Activated T-helper 9 cell treated with anti-CD3 and anti-CD28 coated beads, Interleukin-2, amount 50 U/mL, for 16 hours (primary cell): Measurements from ENCODE around the gene BTBD2.

ENCODE experiments used
- DNase-seq: peaks from one replicate; pipeline ENCODE4 v3.0.0-alpha.2; 2020; ENCODE audit warnings: low read depth

Gene BTBD2

GRCh38 chr19:2050991-2051772, 35.7 kb upstream of the BTBD2 start, which contains the start of gene MKNK2:
TSS of gene MKNK2 (minus strand) at chr19:2051244. CDS start at chr19:2050851, 393 bp downstream.
- peak; percentile 95 for DNase-seq

DNA sequence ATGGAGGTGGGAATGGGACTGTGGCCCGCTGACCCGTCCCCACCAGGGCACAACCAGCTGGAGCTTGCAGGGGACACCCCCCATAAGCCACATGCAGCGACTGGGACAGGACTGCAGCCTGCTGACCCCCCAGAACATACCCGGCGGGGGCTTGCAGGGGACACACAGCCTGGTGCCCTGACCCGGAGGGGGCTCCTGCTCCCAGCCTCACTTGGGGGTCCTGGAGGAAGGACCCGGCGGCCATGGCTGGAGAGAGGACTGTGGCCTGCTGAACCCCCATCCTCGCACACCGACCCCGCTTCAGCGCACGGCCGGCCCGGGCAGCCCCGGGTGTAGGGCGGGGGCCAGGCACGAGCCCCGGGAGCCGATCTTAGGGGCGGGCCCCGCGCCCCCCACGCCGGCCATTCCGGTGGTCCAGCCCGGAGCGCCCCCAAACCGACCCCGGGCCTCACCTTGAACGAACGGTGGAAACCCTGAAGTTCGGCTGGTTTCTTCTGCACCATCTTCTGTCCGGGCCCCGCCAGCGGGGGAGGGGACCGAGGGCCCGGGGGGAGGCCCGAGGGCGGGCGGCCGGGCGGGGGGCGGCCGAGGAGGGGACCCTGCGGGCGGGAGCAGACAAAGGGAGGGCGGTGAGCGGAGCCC, 35.0 kb upstream of the BTBD2 start:
- DNase-seq, result no peak

- DNase-seq, result no peak
Observed at GRCh38 chr19:2049741-2050348, 34.3 kb upstream of the BTBD2 start.

DNA sequence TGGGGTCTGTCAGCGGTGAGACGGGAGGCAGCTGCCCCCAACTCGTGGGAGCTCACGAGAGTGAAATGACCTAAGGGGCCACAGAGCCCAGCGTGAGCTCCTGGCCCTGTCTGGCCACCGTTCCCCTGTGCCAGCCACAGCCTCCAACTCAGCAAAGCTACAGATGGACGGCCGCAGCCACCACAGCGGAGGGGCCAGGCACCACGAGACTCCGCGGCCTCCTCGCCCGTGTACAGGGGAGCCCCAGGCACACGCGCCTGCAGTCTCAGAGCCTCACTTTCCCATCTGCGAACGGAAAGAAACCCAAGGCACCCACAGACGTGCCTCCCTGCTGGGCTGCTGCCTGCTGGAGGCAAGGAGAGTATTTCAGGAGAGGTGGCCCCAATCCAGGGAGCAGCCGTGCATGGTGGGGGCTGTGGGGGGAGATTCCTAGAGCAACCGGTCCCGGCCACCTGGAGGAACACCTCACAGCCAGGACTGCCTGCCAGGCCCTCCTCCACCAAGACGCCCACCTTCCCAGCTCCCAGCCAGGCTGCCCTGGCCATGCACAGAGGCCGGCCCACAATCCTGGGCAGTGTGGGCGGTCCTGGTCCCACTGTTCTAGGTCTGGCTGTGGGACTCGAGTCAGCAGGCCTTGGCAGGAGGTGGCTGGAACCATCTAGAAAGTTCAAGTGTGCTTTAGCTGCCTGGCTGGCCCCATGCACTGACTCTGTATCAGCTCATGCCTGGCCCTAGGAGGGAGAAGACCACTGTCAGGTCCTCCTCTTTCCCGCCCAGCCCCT, 33.6 kb upstream of the BTBD2 start:
- DNase-seq, result no peak

GRCh38 chr19:2048104-2048958, 32.8 kb upstream of the BTBD2 start:
- DNase-seq, result no peak

DNA sequence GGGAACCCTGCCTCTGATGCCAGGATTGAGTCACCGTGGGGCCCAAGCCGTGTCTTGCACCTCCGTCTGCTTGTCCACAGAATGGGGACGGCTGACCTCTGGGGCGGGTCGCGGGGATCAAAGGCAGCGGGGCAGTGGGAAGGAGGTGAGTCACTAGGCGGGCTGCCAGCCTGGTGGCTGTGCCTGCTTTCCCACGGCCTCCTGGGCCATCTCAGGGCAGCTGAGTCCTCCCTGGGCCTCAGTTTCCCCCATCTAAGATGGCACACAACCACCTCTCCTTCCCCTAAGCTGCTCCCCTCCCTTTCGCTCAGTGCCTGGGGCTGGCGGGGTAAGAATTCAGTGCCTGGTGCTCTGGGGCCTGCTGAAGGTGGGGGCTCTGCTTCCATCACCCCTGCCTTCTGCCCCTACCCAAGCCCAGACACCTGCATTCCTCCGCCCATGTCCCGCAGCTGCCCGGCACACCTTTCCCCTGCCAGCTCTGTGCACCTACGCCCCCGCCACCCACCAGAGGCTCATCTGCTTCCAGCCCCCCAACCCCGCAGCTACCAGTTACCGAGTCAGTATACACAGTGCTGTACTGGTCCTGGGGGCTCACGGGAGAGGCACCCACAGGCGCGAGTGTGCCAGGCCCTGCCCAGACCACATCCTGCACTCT, 32.1 kb upstream of the BTBD2 start:
- no peak for DNase-seq

DNA sequence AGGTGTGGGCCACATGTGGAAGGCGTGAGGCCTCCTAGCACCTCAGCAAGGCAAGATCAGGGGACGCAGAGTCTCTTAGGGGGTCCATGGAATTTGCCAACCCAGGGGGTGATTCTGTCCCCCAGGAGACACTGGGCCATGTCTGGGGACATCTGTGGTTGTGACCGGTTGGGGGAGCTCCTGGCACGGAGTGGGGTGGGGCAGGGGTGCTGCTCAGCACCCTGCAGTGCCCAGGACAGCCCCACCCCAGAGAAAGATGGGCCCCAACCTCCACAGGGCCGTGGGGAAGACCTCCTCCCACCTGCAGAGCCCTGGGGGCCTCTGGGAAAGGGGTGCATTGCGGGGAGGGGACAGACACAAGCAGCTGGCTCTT, 31.5 kb upstream of the BTBD2 start:
- no peak for DNase-seq

GRCh38 chr19:2046046-2046907, 30.8 kb upstream of the BTBD2 start:
- no peak for DNase-seq

GRCh38 chr19:2045501-2046045, 30.1 kb upstream of the BTBD2 start:
- no peak for DNase-seq

GRCh38 chr19:2044709-2045500, 29.4 kb upstream of the BTBD2 start:
- no peak for DNase-seq

DNA sequence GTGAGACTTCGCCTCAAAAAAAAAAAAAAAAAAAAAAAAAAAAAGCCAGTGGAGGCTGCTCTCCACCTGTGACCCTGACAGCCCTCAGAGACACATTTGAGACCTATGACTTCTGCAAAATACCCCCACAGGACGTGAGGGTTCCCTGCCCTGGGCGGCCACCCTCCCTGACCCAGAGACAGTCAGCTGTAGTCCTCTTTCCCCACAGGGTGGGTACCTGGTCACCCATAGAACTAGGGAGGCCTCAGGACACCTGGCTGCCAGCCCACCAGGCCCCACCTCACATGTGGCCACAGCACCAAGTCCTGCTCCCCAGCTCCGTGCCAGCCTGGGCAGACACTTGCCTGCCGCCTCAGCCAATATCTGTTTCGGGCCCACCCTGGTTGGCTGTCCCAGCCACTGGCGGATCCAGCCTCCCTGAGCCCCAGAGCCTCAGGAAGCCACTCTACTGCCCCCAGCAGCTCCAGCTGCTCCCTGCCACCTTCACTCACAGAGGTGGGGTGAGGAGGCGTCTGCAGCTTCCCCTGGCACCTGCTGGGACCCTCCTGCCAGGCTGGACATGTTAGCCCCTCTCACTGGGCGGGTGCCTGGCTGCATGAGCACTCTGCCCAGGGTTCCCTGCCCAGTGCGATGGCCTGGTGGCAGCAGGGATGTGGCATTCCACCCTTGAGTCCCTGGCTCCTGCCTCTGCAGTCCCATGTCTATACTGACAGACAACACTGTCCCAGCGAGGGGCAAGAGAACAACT, 28.6 kb upstream of the BTBD2 start:
- DNase-seq, result no peak

DNA sequence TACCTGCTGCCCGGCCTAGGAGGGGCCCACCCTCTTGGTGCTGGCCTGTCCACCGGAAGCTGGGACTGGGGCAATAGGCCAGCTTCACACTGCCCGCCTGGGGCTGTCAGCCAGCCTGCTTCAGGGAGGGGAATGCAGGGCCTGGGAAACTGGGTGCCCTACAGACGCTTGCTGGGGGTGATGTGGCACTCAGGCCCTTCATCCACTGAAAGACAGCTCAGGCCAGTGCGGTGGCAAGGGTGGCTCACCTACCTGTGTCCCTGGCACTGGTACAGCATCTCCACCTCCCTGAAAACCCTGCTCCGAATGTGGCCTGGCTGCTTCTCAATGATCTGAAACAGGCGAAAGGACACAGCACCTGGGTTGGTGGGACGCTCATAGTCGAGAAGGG, 27.7 kb upstream of the BTBD2 start:
- no peak for DNase-seq

DNA sequence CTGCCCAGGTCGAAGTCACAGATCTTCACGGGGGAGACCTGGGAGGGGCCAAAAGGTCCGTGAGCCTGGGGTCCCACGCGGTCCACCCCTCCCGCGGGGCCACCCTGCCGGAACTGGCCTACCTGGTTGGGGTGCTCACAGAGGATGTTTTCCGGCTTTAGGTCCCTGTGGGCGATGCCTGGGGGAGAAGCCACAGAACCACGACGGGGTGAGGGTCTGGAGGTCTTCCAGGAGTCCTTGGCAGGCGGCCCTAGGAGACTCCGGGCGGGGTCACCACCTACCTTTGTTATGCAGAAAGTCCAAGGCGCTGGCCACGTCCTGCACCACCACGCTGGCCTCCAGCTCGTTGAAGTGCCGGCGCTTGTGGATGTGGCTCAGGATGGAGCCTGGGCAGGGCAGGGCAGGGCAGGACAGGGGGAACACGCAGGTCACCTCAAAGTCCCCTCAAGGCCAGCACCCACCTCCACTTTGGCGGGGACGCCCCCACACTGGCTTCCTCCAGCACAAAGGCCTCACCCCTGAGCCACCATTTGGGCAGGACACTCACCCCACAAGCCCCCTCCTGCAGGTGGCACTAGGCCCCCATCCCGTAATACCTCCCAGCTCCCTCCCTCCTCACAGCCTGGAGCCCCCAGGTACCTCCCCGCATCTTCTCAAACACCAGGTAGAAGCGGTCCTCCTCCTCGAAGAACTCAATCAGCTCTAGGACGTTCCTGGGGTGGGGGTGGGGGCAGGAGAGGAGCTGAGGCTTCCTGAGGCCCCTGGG, 27.2 kb upstream of the BTBD2 start:
- DNase-seq, result no peak

DNA sequence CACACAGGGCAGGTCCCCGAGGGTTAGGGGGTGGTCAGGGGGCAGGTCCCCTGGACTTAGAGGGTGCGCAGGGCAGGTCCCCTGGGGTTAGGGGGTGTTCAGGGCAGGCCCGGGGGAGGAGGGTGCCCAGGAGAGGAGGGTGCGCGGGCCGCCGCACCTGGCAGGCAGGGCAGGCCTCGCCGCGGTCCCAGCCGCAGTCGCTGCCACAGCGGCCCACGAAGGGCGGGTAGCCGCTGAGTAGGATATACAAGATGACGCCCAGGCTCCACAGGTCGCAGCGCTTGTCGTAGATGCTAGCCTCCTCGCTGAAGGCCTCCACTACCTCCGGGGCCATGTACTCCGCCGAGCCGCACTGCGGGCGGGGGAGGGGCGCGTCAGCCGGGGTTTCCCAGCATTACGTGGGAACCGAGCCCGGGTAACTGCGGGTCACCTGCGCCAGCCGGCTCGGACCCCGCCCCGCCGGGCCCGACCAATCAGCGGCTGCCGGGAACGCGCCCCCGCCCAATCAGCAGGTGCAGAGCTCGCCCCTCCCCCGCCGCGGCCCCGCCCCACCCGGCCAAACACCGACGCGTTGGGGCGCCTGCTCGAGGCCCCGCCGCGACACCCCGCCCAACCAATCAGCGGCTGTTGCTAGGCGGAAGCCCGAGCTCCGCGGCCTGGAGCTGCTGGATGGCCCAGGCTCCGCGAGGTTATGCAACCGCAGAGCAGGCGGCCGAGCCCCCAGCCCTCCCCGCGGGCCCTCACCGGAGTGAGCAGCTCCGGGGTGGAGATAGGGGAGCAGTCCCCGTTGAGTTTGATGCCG, 26.4 kb upstream of the BTBD2 start:
- DNase-seq, result peak; percentile 99

GRCh38 chr19:2041433-2041682, 25.8 kb upstream of the BTBD2 start:
- no peak for DNase-seq

GRCh38 chr19:2040647-2041432, 25.3 kb upstream of the BTBD2 start:
- no peak for DNase-seq
